Ishikawa (cell line): ENCODE data around the gene TSPAN9.

Source experiments
- CEBPB ChIP-seq: IDR thresholded peaks from 2 replicates; pipeline ENCODE4 v1.6.1; 2012
- CREB1 ChIP-seq: IDR thresholded peaks from 2 replicates; pipeline ENCODE4 v1.6.1; 2012; ENCODE audit warnings: low read depth
- EGR1 ChIP-seq: IDR thresholded peaks from 2 replicates; pipeline ENCODE4 v1.6.1; 2012
- EP300 ChIP-seq: IDR thresholded peaks from 2 replicates; pipeline ENCODE4 v1.6.1; 2012; ENCODE audit warnings: borderline replicate concordance
- FOXM1 ChIP-seq: IDR thresholded peaks from 2 replicates; pipeline ENCODE4 v1.6.1; 2012; ENCODE audit warnings: low read depth, borderline replicate concordance
- NFIC ChIP-seq: IDR thresholded peaks from 2 replicates; pipeline ENCODE4 v1.6.1; 2012
- RAD21 ChIP-seq: IDR thresholded peaks from 2 replicates; pipeline ENCODE4 v1.6.1; 2012; ENCODE audit warnings: low read depth
- TAF1 ChIP-seq: IDR thresholded peaks from 2 replicates; pipeline ENCODE4 v1.6.1; 2012; ENCODE audit warnings: low read depth, mild to moderate bottlenecking
- TCF12 ChIP-seq: IDR thresholded peaks from 2 replicates; pipeline ENCODE4 v1.6.1; 2012; ENCODE audit warnings: low read depth
- TEAD4 ChIP-seq: IDR thresholded peaks from 2 replicates; pipeline ENCODE4 v1.6.1; 2012
- YY1 ChIP-seq: IDR thresholded peaks from 2 replicates; pipeline ENCODE4 v1.6.1; 2012; ENCODE audit warnings: low read depth
- ZBTB7A ChIP-seq: IDR thresholded peaks from 2 replicates; pipeline ENCODE4 v1.6.1; 2012; ENCODE audit warnings: low read depth
- TF ChIP-seq, protein P1 (sequence below): IDR thresholded peaks from 2 replicates; pipeline ENCODE4 v1.6.1; 2012; ENCODE audit warnings: low read depth, mild to moderate bottlenecking
- TF ChIP-seq, protein P2 (sequence below): IDR thresholded peaks from 2 replicates; pipeline ENCODE4 v1.6.1; 2012
- TF ChIP-seq, protein P3 (sequence below): IDR thresholded peaks from 2 replicates; pipeline ENCODE4 v1.6.1; 2012

The TSPAN9 gene

DNA sequence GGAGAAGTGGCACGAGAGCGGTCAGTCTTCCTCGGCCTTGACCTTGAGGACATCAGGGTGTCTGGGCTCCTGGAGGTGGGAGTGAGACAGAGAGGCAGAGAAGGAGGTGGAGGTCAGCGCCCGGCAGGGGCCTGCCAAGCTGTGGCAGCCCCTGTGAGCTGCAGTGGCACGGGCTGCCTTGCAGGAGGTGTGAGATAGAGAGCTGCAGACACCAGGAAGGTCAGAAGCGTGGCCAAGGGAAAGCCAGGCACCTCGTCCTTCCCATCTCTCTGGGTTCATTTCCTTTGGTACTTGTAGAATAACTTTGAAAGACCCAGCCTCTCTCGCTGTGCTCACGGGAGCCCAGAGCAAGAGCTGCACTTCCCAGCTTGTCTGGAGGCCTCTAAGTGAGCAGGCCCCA lies 98.1 kb downstream of the TSPAN9 start:
- no peak for TF ChIP-seq NFIC
- no peak for TF ChIP-seq ZBTB7A
- no peak for TF ChIP-seq FOXM1
- TF ChIP-seq CREB1: no peak
- no peak for TF ChIP-seq EP300
- no peak for TF ChIP-seq CEBPB
- TF ChIP-seq, protein P1, sequence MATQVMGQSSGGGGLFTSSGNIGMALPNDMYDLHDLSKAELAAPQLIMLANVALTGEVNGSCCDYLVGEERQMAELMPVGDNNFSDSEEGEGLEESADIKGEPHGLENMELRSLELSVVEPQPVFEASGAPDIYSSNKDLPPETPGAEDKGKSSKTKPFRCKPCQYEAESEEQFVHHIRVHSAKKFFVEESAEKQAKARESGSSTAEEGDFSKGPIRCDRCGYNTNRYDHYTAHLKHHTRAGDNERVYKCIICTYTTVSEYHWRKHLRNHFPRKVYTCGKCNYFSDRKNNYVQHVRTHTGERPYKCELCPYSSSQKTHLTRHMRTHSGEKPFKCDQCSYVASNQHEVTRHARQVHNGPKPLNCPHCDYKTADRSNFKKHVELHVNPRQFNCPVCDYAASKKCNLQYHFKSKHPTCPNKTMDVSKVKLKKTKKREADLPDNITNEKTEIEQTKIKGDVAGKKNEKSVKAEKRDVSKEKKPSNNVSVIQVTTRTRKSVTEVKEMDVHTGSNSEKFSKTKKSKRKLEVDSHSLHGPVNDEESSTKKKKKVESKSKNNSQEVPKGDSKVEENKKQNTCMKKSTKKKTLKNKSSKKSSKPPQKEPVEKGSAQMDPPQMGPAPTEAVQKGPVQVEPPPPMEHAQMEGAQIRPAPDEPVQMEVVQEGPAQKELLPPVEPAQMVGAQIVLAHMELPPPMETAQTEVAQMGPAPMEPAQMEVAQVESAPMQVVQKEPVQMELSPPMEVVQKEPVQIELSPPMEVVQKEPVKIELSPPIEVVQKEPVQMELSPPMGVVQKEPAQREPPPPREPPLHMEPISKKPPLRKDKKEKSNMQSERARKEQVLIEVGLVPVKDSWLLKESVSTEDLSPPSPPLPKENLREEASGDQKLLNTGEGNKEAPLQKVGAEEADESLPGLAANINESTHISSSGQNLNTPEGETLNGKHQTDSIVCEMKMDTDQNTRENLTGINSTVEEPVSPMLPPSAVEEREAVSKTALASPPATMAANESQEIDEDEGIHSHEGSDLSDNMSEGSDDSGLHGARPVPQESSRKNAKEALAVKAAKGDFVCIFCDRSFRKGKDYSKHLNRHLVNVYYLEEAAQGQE: no peak
- TF ChIP-seq, protein P2, sequence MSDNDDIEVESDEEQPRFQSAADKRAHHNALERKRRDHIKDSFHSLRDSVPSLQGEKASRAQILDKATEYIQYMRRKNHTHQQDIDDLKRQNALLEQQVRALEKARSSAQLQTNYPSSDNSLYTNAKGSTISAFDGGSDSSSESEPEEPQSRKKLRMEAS: no peak
- no peak for TF ChIP-seq RAD21
- no peak for TF ChIP-seq YY1
- TF ChIP-seq TAF1: no peak
- TF ChIP-seq TCF12: no peak
- no peak for TF ChIP-seq TEAD4
- TF ChIP-seq EGR1: no peak
- TF ChIP-seq, protein P3, sequence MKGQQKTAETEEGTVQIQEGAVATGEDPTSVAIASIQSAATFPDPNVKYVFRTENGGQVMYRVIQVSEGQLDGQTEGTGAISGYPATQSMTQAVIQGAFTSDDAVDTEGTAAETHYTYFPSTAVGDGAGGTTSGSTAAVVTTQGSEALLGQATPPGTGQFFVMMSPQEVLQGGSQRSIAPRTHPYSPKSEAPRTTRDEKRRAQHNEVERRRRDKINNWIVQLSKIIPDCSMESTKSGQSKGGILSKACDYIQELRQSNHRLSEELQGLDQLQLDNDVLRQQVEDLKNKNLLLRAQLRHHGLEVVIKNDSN: no peak

DNA sequence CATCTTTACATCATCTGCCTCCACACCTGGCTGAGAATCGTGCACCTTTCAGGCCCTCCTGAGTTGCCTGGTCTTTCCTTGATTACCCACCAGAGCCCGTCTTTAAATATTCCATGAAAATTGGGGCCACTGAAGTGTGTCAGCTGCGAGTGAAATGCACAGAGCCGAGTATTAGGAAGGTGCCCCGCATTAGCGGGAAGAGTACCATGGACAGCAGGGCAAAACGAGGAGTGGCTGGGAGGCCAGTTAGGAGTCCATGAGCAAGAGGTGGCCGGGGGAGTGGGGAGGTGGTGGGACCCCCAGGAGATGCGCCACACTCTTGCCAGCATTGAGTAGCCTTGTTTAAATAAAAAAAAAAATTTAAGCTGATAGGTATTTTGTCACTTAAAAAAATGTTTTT lies 99.6 kb downstream of the TSPAN9 start:
- no peak for TF ChIP-seq TEAD4
- TF ChIP-seq, protein P1: peak; percentile 66

DNA sequence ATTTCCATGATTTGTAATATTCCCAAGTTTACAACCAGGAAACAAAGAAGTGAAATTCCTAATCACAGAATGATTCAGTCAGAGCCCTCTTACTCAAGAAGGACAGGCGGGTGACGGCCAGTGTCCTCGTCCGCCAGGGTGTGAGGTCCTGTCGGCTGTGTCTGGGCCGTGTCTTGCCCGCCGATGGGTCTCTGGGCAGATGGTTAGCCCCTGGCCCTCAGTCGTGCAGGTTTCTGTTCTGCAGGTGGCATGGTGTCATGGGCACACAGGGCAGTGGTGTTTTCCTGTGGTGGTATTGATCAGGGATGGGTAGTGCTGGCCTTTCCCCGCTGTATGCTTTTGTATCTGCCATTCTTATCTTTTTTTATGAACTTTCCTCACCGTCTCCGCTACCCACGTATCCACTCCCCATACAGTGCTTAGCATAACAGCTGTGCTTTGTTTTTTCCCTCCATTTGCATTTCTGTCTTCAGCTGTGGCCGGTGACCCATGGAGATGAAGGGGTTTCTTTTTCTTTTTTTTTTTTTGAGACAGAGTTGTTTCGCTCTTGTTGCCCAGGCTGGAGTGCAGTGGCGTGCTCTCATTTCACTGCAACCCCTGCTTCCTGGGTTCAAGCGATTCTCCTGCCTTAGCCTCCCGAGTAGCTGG lies 100.7 kb downstream of the TSPAN9 start:
- no peak for TF ChIP-seq CEBPB
- TF ChIP-seq, protein P2: no peak
- TF ChIP-seq YY1: no peak
- TF ChIP-seq RAD21: no peak
- TF ChIP-seq TCF12: no peak
- TF ChIP-seq, protein P3: no peak
- TF ChIP-seq, protein P1: no peak
- no peak for TF ChIP-seq NFIC
- TF ChIP-seq EGR1: no peak
- TF ChIP-seq CREB1: no peak
- no peak for TF ChIP-seq TAF1
- no peak for TF ChIP-seq ZBTB7A
- TF ChIP-seq EP300: no peak
- TF ChIP-seq FOXM1: no peak
- TF ChIP-seq TEAD4: no peak

DNA sequence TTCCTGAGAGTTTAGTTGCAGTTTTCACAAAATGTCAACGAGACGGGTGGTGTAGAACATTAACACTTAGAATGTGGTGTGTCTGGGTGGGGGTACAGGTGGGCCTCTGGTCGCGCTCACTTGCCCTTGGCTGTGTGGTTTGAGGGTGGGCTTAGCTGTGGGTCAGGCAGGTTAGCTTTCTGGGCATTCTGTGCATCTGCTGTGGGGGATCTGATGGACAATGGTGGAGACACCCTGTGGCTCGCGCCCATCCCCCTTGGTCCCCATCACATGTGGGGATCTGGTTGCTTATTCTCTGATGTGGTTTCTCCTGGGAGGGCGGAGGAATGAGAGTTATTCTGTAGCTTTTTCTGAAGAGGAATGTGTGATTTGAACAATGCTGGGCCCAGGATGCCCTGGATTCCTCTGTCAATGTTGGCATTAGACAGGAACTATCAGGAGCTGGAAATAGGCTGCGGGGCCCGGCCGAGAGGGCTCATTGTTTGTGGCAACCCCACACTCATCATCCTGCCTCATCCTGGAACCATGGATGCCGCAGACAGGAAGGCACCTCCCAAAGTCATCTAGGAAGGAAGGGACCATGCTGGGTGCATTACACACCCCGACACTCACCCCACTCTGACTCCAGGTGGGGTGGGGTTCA lies 101.6 kb downstream of the TSPAN9 start:
- TF ChIP-seq CEBPB: no peak
- no peak for TF ChIP-seq TAF1
- TF ChIP-seq EGR1: no peak
- TF ChIP-seq NFIC: no peak

DNA sequence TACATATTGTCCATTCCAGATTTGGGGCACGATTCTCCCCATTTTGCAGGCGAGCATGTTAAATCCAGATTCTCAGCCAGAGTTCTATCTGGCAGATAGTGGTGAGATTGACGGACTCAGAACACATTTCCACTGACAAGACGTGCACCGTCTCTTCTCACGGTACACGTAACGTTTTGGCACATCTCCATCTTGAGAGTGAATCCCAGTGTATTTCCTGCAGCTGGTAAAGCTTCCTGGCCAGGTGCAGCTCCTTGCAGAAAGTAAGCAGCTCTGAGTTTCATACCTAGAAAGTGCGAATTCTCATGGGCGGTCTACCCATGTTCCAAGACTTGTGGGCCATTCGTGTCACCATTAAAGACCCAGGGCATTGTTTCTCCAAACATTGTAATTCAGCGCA lies 102.6 kb downstream of the TSPAN9 start:
- TF ChIP-seq EP300: no peak
- TF ChIP-seq, protein P3: no peak
- TF ChIP-seq, protein P1: no peak
